Lower leg skin (tissue), 3 donors: ENCODE measurements around the gene RASSF5.

Experiments used
- POLR2A ChIP-seq, 2 donors: fragments of 450-650 bp; IDR thresholded peaks; one replicate each; pipeline ENCODE4 v1.6.1; 2016 to 2017; ENCODE audit warnings: antibody characterized with exemption in 2 of 2, mild to moderate bottlenecking in 1 of 2, moderate library complexity in 1 of 2
- TF ChIP-seq, protein P1 (sequence below), 3 donors: fragments of 450-650 bp; IDR thresholded peaks; one replicate each; pipeline ENCODE4 v1.5.1; 2016; ENCODE audit warnings: antibody characterized with exemption in 3 of 3, mild to moderate bottlenecking in 3 of 3, moderate library complexity in 2 of 3

- TF ChIP-seq POLR2A (IDR thresholded peaks at IDR 0.05): no peak
- TF ChIP-seq, protein P1, sequence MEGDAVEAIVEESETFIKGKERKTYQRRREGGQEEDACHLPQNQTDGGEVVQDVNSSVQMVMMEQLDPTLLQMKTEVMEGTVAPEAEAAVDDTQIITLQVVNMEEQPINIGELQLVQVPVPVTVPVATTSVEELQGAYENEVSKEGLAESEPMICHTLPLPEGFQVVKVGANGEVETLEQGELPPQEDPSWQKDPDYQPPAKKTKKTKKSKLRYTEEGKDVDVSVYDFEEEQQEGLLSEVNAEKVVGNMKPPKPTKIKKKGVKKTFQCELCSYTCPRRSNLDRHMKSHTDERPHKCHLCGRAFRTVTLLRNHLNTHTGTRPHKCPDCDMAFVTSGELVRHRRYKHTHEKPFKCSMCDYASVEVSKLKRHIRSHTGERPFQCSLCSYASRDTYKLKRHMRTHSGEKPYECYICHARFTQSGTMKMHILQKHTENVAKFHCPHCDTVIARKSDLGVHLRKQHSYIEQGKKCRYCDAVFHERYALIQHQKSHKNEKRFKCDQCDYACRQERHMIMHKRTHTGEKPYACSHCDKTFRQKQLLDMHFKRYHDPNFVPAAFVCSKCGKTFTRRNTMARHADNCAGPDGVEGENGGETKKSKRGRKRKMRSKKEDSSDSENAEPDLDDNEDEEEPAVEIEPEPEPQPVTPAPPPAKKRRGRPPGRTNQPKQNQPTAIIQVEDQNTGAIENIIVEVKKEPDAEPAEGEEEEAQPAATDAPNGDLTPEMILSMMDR (IDR thresholded peaks at IDR 0.05): no peak
These were observed 10.9 kb downstream of the RASSF5 start for GRCh38 chr1:206518206-206518605.
